Measurements from ENCODE around the gene SLAMF9. TPM values are rescaled to one million over a fixed set of nuclear protein-coding genes. Genes with fewer than 3 reads are reported as not detected.

The SLAMF9 gene
- total RNA-seq: 0.80 TPM

DNA sequence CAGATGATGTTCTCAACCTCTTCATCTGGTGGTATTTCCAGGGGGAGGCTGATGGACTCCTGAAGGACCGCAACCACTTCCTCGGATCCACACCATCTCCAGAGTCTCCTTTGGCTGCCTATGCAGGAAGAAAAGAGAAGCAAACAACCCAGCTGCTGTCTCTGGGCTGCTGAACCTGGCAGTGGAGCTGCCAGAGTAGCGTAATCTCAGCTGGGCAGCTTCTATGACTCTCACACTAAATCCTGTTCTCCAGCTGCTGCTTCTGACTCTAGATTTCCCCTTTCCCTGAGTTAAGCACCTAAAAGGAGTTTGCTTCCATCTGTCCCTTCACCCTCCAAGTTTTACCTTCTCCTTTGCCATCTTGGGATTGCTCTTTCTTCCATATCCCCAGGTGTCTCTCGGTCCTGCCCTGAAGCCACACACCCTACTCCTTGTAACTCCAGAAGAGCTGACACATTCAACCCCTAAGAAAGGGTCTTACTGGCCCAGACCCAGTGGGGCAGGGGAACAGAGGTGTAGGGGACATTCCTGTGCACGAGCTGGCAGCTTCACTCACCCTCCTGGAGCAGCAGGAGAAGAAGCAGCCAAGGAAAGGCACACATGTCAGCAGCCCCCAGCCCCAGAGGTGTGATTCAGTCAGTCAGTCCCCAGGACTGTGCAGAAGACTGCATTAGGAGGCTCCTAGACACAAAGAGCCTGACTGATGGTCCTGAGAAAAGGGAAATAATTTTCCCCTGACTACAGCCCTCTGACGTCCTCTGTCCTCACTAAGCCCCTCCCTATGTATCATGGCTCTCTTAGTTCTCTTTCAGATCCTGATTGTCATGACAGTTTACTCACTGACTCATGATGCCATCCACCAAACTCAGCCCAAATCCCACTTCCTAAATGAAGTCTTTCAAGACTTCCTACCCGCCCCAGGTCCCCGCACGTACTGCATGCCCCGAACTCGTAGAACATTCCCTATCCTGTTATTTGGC is at the start of gene SLAMF9:
Gene SLAMF9 (minus strand): TSS at position 702 of the 980 bp plus-strand sequence. CDS start 100 bp downstream, at position 602.
- intact Hi-C loops (cut with DNase I): no loop called here
- DNase-seq (ENCODE audit: low spot score) (no peak), ATAC-seq (peak; percentile 15)

DNA sequence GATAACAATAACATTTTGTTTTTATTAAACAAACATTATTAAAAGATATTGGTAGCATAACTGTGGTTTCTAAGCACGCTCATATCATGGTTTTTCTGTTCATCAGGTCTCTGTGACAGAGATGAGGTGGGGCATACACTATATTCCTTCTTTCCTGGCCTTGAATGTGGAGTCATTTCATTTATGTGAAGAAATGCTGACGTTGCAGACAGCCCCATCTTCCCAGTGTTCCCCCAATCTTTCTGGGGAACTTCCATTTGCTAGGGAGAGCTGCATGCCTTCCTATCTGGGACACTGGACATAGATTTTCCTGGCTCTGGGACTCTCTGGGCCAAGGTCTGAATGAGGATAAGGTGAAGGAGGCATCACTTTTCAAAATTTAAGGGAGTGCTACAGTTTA is 47.4 kb upstream of the SLAMF9 start:
- DNase-seq (ENCODE audit: low spot score): no peak
- no peak for ATAC-seq
- intact Hi-C loops (cut with DNase I): loop anchor here (5.0 kb wide), 1 partner anchor 69 kb away; no protein-coding TSS in a partner anchor

DNA sequence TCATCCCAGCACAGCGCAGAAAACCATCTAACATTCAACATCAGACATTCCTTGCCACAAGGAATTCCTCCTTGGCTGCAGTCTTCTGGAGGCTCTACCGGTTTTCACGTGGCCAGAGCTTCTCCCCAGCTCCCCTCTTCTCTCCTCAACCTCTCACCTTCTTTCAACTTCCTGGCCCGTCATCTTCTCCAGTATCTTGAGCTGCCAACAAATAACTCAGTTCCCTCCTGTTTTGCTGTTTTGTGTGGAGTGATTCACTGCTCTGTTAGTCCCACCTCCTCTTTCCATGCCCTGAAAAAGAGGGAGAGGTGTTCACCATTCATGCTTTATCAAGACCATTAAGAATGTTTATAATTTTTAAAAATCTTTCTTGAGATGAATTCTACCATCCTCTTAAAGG is 45.2 kb upstream of the SLAMF9 start:
- intact Hi-C loops (cut with DNase I): no loop called here
- ATAC-seq (no peak), DNase-seq (ENCODE audit: low spot score) (no peak)

DNA sequence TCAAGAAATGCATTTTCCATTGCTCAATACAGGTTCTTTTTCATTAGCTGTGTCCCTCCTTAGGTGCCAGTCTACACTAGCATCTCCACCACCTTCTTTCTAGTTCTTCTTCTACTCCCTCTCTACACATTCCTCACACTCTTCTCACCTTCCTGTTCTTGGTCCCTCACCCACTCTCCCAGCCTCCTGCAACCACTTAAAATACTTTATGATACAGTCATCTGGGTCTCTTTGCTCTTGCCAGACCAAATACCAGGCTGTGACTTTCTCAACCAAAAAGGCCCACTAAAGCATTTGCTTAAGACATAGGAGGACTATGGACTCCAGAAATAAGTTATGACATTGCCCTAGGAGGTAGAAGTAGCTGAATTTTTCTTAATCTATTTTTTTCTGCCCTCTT is 42.6 kb upstream of the SLAMF9 start:
- no peak for ATAC-seq
- intact Hi-C loops (cut with DNase I): no loop called here
- no peak for DNase-seq (ENCODE audit: low spot score)

DNA sequence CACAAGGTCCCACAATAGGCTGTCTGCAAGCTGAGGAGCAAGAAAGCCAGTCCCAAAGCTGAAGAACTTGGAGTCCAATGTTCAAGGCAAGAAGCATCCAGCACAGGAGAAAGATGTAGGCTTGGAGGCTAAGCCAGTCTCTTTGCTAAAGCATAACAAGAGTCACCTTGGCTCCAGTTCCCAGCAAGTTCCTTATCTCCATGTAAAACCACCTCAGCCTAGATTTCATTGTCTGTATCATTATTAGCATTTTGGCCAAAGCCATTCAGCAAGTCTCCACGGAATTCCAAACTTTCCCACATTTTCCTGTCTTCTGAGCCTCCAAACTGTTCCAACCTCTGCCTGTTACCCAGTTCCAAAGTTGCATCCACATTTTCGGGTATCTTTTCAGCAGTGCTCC is 40.9 kb upstream of the SLAMF9 start:
- ATAC-seq: no peak
- intact Hi-C loops (cut with DNase I): no loop called here
- no peak for DNase-seq (ENCODE audit: low spot score)

DNA sequence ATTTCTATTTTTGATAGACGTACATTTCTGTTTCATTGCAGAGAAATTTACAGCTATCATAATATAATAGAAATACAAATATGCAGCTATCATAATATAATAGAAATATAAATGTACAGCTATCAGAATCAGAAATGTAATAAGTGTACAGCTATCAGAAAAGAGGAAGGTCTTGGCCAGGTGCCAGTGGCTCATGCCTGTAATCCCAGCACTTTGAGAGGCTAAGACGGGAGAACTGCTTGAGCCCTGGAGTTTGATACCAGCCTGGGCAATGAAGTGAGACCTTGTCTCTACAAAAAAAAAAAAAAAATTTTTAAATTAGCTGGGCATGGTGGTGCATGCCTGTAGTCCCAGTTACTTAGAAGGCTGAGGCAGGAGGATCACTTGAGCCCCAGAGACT is 39.9 kb upstream of the SLAMF9 start:
- intact Hi-C loops (cut with DNase I): no loop called here
- DNase-seq (ENCODE audit: low spot score) (no peak), ATAC-seq (no peak)

DNA sequence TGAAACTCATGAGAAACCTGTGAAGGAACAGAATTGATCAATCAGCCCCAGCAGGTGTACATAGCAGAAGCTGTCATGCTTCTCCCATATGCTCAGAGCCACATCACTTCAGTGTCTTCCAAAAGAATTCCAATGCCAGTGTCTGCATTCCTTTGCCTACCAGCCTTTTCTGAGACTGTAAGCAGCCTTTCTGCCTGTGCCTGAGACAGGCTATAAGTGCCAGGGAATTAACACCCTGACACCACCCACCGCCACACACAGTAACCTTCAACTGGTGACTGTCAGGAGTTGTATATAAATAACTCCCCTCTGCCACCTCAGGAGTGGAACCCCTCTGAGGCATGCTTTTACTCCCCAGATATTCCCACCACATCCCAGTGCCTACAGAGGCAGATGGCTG is 38.1 kb upstream of the SLAMF9 start:
- intact Hi-C loops (cut with DNase I): no loop called here
- DNase-seq (ENCODE audit: low spot score) (no peak), ATAC-seq (no peak)

DNA sequence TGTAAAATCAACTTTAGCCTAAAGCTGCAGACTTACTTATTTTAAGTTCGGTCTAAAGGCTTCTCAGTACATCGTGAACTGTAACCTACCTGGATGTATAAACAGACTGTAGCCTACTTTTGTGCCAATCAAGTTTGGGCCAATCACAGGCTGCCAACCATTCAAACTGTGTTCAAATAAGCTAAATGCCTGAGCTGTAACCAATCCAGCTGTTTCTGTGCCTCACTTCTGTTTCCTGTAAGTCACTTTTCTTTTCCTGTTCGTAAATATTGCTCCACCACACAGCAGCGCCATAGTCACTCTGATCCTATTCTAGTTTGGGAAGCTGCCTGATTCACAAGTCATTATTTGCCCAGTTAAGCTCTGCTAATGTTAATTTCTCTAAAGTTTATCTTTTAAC is 37.5 kb upstream of the SLAMF9 start:
- ATAC-seq (no peak), DNase-seq (ENCODE audit: low spot score) (no peak)
- intact Hi-C loops (cut with DNase I): no loop called here

DNA sequence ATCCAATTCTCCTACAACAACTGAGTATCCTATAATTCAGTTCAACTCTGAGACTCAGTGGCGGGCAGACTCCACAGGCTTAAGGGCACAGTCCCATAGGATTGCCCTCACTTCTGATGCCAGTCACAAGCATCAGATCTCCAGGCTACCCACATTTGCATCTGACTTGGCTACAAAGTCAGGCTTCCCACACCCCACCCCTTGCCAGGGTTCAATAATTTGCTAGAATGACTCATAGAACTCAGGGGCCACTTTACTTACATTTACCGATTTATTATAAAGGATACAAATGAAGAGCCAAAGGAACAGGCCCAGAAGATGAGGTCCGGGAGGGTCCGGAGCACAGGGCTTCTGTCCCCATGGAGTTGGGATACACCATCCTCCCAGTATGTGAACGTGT is 36.0 kb upstream of the SLAMF9 start:
- intact Hi-C loops (cut with DNase I): no loop called here
- DNase-seq (ENCODE audit: low spot score): no peak
- no peak for ATAC-seq

DNA sequence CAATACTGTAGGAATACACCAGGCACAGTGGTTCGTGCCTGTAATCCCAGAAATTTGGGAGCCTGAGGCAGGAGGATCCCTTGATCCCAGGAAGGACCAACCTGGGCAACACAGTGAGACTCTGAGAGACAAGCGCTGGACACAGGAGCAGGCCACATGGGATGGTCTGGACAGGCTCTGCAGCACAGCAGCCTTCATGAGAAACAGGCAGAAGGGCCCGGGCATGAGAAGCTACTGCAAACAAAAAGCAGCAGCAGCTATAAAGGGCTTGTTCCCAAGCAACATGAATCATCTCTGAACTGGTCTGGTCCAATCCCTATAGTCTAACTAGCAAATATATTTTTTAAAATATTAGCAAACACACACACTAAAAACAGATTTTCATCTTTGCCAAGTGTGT is 35.5 kb upstream of the SLAMF9 start:
- ATAC-seq: no peak
- intact Hi-C loops (cut with DNase I): no loop called here
- no peak for DNase-seq (ENCODE audit: low spot score)

DNA sequence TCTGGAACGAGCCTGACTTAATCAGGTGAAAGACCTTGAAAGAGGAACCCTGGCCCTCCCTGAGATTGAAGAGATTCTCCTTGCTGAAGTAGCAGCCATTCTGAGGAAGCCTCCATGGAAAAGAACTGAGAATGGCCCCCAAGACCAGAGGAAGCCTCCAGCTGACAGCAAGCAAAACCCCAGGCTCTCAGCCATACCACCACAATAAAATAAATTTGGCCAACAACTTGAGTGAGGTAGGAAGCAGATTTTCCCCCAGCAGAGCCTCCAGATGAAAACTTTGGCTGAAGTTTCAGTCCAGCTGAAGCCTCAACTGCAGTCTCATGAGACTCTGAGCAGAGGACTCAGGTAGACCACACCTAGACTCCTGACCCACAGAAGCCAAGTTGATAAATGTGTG is 34.0 kb upstream of the SLAMF9 start:
- intact Hi-C loops (cut with DNase I): no loop called here
- ATAC-seq (no peak), DNase-seq (ENCODE audit: low spot score) (no peak)

DNA sequence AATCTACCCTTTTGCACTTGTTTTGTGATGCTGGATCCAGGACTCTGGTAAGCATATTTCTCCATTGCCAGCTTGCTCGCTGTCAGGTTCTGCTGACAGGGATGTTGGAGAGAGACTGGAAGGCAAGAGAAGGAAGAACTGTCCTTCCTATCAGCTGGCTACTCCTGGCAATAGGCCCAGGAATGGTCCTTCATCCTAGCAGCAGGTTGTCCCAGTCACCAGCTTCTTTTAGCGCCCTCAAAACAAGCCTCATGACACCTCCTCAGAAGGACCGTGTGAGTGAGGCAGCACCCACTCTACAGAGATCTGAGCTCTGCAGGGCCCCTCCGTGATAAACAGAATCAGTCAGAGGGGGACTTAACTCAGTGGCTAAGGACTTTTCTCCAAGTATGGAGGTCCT is 33.1 kb upstream of the SLAMF9 start:
- ATAC-seq (no peak), DNase-seq (ENCODE audit: low spot score) (no peak)
- intact Hi-C loops (cut with DNase I): no loop called here

DNA sequence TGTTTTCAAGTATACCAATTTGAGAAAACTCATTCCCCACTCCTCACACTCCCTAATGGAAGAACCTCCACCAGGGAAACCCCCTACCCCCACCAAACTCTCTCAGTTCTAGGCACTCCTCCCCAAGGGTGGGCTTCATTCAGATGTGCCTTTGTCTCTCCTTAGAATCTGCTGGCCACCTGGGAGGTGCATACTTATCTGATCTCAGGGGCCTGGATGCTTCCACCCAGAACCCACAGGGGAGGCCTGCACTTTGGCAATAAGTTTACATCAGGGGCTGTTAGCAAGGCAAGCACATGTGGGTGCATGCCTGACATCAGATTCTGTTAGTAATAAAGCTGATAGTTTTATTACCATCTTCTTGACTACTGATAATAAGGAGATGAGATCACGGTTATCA is 32.5 kb upstream of the SLAMF9 start:
- ATAC-seq (no peak), DNase-seq (ENCODE audit: low spot score) (no peak)
- intact Hi-C loops (cut with DNase I): no loop called here

DNA sequence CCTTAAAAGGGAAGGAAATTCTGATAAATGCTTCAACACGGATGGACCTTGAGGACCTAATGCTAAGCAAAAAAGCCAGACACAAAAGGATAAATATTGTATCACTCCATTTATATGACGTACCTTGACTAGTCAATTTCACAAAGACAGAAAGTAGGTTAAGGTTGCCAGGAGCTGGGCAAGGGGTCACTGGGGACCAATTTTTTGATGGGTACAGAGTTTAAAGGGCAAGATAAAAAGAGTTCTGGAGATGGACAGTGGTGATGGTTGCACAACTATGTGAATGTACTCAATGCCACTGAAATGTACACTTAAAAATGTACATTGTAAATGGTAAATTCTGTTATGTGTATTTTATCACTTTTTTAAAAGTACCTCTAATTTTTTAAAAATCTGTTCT is 32.1 kb upstream of the SLAMF9 start:
- DNase-seq (ENCODE audit: low spot score) (no peak), ATAC-seq (no peak)
- intact Hi-C loops (cut with DNase I): no loop called here

DNA sequence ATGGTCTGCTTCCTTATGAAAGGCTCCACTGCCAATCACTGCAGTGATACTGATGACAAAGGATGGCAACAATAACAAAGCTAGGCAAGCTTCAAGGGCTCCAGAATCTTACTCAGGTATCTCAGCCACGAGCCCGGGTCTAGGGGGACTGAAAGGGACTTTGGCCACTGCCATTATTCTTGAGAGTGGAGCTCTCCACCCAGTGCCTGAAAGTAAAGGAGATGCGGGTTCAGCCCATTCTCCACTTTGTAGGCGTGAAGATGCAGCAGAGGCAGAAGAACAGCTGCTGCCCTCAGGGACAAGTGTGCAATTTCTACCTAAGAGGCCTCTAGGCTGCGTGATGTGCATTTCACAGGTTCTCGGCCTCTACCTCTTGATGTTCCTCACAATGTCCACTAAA is 31.4 kb upstream of the SLAMF9 start:
- DNase-seq (ENCODE audit: low spot score) (no peak), ATAC-seq (no peak)
- intact Hi-C loops (cut with DNase I): no loop called here

DNA sequence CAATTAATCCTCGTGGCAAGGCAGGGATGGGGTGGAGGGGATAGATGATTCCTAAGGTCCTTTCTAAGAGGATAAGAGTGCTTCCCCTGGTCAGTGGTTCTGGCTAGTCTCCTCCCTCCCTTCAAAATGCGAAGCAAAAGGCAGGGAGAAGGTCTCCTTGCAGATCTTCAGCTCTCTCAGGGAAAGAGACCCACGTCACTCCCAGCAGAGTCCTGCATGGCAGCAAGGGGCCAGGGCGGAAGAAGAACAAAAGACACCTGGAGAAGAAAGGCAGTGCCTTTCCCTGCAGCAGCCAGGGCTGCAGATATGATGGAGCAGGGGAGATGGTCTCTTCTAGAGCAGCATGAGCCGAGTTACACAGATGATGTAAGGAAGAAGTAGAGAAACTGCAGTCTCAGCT is 29.6 kb upstream of the SLAMF9 start:
- ATAC-seq (no peak), DNase-seq (ENCODE audit: low spot score) (no peak)
- intact Hi-C loops (cut with DNase I): no loop called here

DNA sequence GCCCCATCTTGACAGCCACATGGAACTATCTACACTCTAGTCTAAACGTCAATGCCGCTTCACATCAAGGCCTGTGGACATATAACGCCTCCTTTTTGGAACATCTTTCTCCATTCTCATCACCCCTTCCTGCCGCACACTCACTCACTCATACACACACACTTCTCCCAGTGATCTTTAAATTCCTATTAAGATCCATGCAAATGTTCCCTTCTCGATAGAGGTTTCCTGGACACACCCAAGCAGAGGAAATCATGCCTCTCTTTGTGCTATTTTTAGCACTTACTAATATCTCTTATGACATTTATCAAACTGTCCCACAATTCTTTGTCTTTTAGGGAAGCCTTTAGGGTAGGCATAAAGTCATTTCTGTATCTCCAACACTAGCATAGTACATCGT is 28.2 kb upstream of the SLAMF9 start:
- ATAC-seq (no peak), DNase-seq (ENCODE audit: low spot score) (no peak)
- intact Hi-C loops (cut with DNase I): no loop called here

DNA sequence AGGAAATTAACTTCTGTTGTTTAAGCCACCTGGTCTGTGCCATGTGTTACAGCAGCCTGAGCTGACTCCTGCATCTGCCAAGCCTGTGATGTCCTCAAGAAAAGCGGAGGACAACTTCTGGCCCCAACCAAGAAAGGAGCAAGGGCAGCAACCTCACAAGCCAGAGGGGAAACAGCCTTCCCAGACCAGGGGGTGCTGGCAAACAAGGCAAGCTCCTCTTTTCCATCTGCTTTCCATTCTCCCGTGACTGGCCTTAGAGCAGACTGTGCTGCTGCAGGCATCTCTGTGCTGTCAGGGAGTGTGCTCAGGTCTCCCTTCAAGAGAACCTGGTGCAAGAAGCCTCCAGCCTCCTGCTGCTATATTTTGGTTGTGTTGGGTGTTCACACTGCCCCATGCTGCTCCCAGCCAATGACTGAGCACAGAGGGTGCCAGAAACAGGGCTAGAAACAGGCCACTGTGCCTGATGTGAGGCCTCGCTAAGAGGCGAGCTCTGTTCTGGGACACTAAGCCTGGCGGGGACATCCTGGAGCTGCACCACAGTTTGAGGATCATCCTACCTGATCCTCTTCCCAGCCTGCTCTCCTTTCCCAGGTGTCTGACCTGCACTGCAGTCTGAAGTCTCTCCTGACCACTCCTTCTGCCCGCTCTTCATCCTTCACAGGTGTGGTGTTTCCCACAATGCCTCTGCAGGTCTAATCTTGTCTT is 27.5 kb upstream of the SLAMF9 start:
- ATAC-seq: no peak
- intact Hi-C loops (cut with DNase I): no loop called here

DNA sequence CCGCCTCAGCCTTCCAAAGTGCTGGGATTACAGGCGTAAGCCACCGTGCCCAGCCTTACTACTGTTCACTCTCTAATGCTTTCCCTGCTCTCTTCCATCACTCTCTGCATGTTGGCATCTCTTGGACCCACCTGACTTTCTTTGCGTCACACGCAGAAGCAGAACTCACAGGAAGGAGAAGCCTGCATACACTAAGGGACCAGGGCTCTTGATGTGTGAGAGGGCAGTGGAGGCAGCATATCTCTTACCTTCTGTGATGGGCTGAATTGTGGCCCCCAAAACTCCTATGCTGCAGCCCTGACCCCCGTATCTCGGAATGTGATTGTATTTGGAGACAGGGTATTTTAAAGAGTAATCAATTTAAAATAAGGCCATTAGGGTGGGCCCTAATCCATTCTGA is 26.7 kb upstream of the SLAMF9 start:
- no peak for DNase-seq (ENCODE audit: low spot score)
- intact Hi-C loops (cut with DNase I): no loop called here
- no peak for ATAC-seq

More for the DNA sequence above, 27.5 kb upstream of the SLAMF9 start:
- no peak for DNase-seq (ENCODE audit: low spot score)

DNA sequence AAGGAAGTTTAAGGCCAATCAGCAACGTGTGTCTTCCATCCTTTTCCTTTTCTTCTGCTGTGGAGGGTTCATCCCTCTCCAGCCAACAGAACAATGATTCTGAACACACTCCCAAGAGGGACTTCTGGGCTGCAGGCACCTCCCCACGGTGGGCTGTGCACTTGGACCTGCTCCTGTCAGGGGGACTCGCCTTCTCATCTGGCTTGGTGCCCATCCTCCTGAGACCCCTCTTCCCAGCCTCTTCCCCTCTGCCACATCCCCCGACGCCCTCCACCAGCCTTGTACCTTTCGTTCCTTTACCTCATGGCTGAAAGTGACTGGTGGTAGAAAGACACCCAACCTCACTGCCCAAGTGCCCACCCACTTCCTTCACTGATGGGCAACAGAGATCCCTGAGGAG is 26.0 kb upstream of the SLAMF9 start:
- no peak for ATAC-seq
- no peak for DNase-seq (ENCODE audit: low spot score)
- intact Hi-C loops (cut with DNase I): no loop called here
